HG03457 (cell line): ENCODE results near the gene DEGS2.

Experiments
- ATAC-seq: cut with Tn5 transposase; IDR thresholded peaks from one replicate; pipeline ENCODE4 v1.9.1; 2021; ENCODE audit warnings: moderate number of reproducible peaks; ENCODE audit not compliant: unreplicated experiment

Gene DEGS2

DNA sequence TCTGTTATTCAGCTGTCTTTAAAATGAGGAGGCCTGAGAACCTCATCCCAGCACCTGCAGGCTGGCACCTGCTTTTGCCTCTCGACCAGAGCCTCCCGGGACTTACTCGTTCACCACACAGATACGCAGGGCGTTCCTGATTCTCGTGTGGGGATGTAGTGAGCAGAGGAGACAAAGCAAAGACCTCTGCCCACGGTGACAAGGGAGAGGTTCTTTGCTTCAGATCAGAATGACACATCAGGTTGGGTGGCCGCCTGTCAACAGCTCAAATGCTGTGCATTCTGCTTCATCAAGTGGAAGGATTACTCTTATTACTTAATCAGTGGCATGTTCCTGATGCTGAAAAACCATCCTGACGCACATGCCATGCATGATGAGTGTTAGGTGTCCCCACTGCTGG lies 24.4 kb downstream of the DEGS2 start:
- ATAC-seq = no peak

DNA sequence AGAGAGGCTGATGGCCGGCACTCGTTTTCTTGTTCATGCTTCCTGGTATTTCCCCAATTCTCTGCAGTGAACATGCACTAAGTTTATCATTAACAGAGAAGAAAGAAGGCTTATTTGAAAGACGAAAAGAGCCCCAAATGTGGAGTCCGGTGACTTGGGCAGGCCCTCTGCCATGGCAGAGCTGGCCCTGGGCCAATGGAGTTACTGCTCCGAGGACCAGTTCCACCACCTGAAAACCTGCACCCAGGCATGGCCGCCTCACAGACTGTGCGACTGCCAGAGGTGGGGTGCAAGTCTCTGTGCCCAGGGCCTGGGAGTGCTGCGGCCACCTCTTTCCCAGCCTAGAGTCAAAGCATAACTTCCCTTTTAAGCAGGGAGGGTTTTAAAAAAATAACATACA lies 24.9 kb downstream of the DEGS2 start:
- no peak for ATAC-seq

DNA sequence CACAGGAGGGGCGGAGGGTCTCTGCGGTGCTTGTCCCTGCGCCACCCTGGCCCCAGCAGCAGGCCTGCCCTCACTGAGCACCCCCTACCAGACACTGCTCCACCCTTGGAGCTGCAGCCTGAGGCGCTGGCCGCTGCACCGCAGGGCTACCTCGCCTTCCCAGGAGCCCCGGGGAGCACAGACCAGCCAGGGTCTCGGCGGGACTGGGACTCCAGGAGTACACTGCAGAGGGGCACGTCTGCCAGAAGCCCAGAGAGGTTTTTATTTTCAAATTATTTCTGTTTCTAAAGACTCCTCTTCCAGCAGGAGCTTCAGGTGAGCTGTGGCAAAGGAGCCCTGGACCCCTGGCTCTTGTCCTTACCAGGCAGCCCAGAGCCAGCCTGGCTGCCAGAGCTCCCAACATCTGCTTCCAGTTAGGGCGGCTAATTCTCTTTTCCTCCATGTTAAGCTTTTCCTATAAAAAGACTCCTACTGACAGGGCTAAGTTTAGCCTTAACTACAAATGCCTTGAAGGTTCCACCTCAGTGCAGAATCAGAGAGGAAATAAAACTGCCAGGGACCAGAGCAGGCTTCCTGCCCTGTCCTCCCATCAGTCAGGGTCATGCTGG lies 26.4 kb downstream of the DEGS2 start:
- no peak for ATAC-seq

DNA sequence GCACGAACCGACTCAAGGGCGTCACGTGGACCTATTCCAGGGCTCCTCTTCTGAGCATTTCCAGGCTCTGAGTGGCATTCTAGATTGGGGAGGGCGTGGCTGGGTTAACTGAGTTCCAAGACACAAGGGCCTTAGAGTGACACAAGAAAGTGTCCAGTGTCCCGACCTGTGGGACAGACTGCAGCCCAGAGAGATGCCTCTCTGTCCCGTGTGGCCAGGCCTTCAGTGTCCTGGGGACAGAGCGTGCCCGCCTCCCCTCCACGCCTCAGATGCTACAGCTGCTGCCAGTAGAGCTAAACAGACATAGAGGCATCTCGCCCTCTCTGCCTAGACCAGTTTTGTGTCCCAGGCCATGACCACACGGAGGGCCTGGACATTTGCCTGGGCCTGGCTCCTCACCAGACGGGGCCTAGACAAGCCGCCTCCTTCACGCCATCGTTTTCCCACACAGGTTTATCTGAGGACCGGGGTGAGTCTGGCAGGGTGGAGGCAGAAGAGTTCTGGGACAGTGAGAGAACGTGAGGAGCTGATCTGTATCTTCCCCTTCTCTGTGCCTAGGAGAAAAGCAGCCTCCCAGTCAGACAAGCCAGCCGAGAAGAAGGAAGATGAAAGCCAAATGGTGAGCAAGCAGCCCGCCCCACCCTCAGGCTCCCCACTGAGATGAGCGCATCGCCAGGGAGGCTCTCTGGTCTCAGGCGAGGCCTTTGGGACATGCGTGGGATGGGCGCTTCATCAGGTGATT lies 27.1 kb downstream of the DEGS2 start:
- ATAC-seq = no peak

DNA sequence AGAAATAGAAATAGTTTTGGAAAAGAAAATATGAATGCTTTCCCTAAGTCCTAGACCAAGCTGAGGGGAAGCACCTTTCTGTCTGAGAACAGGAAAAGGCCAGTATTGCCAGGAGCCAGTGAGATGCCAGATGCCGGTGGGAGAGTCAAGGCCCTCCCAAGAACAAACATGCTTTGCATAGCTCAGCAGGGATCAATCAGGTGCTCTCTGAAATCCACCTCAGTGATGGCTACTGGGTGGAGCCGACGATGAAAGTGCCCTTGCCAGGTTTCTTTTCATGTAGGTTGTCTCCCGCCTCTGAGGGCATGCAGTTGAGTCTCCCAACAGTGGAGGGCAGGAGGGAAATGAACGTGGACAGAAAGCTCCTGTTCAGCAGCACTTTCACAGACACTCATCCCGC lies 28.3 kb downstream of the DEGS2 start:
- ATAC-seq = no peak

DNA sequence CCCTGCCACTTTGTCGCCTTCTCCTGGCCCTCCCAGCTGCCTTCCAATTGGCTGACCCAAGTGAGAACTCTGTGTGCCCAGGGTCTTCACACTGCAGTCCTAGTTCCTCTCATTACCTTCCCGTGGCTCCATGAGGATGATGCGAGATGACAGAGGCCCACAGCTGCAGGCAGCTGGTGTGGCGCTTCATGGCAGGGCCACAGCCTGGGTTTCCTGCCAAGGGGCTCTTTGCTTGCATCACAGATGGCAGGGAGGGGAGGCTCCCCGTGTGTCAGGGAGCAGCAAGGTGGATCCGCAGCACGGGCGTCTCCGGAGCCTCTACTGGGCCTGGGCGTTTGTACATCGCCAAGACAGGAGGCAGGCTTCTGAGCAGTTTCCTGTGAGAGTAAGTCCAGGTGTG lies 28.9 kb downstream of the DEGS2 start:
- no peak for ATAC-seq

DNA sequence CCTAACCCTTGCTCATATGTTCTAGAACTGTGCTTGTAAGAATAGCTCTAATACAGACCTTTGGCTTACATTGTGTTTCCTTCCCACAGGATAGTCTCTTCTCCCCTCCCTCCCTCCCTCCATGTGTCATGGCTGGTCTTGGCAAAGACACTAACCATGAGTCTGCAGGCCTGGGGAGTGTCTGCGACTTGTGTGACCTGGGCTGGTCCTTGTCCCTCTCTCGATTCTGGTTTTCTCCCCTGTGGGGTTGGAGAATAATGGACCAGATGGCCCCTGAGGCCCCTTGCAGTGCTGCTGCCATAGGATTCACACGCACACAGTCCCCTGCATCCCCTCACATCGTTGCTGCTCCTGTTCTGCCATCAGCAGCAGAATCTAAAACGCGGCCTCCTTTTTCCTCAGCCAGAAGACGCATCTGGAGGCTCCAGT lies 30.3 kb downstream of the DEGS2 start:
- no peak for ATAC-seq

DNA sequence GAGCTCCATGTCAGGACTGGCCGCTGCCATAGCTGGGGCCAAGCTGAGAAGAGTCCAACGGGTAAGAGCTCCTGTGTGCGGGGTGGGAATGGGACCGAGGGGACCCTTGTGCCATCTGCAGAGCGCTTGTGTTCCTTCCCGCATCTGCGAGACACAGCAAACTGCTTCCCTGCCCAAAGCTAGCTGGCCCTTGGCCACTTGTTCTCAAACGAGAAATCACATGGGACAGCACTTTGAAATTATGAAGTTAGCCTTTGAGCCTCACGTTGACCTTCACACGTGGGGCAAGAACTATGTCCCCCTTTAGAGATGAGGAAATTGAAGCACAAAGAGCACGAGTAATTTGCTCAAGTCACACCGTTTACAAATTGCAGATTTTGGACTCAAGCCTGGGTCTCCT lies 30.8 kb downstream of the DEGS2 start:
- ATAC-seq = no peak

DNA sequence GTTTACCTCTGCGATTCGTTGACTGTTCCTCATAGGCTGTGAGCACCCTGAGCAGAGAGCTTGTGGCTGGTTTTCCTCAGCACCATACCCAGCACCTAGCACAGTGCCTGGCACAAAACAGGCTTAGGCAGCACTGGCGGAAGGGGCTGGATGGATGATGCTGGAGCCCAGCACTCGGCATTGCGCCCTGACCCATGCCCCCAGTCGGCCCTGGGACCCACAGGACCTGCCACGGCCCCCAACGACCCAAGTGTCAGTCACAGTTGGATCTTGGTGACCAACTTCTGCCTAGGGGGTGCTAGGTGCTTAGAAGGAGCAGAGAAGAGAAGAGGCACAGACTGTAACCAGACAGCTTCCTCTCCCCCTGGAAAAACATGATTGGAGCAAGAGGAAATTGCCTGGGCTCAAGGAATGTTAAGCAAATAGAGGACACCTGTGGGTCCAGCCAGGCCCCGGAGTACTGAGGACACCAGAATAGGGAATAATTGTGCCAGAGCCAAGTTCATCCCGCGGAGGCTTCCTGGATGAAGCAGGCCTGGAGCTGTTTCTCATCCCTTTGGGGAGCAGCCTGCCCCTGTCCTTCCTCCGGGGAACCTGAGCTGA lies 31.5 kb downstream of the DEGS2 start:
- ATAC-seq = no peak

DNA sequence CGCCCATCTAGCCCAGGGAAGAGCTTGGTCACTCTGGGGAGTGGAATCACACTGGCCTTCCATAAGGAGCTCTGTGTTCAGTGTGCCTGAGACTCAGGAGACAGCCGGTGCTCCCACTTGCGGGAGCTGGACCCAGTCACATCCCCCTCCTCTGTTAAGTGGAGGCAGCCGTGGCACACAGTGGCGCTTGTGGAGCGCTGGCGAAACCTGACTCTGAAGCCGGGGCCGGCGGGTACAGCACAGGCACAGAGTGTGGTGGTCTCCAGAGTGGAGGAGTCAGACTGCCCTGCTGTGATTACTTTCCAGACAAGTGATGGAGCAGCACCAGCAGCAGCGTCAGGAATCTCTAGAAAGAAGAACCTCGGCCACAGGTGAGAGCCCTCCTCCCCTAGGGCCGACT lies 33.0 kb downstream of the DEGS2 start:
- no peak for ATAC-seq

DNA sequence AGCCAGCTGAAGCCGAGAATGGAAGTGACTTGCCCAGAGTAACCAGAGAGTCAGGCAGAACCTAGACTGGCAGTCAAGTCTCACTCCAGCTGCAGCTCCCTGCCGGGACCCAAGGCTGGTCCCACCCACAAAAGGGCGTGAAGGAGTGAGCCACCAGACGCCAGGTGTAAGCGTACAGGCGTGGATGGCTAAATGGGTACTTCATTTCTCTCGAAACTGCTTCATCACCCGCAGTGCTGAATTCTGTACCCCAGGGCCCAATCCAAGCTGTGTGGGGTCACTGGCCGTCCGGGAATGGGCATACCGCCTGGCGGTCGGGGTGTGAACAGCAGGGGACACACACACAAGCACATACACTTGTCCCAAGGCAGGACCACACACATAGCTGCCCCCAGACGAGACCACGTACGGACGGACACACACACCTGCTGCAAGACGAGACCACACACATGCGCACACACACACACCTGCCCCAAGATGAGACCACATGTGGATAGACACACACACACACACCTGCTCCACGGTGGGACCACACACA lies 34.8 kb downstream of the DEGS2 start:
- ATAC-seq = no peak

DNA sequence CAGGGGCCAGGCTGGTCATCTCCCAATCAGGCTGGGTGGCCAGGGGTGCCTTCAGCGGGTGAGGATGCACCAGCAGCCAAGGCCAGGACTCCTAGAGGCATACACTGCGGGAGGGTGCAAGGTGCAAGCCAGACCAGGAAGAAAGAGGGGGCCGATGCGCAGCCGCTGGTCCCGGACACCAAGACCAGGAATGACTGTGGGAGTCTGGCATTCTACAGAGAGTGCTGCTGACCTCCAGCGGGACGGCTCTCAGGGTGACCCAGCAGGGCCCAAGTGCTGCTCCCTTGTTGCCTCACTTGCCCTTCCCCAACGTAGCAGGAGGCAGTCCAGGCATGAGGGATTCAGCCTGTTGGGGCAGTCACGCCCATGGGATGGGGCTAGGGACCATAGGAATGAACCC lies 35.8 kb downstream of the DEGS2 start:
- ATAC-seq = no peak

DNA sequence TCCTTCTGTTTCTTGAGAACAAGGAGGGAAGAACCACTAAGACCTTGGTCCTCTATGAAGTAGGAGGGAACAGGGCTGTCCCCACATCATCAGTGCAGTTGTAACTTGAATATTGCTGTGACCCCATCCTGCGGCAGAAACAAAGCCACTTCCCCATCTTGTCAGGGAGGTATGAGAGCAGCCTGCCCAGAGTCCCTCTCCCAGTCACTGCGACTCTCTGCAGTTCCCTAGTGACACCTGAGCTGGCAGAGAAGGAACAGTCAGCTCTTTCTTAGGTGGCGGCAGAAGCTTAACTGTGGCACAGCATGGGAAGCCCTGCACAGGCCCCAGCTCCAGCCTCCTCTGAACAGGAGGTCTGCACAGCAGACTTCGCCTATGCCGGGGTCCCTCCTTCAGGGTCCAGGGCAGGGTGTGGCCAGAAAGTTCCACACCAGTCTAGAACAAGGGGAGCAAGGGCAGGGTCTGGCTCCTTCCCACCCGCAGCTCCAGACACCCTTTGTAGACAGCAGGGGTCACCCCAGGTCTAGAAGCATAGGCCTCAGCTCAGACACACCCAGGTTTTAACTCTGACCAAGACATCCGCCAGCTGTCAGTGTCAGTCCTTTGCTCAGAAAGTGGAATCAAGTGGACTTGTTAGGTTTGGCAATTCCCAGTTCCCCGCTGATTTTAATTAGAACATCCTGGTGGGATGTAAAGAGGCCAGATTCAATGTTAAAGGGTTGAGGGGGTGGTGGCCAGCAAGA lies 36.8 kb downstream of the DEGS2 start:
- no peak for ATAC-seq

DNA sequence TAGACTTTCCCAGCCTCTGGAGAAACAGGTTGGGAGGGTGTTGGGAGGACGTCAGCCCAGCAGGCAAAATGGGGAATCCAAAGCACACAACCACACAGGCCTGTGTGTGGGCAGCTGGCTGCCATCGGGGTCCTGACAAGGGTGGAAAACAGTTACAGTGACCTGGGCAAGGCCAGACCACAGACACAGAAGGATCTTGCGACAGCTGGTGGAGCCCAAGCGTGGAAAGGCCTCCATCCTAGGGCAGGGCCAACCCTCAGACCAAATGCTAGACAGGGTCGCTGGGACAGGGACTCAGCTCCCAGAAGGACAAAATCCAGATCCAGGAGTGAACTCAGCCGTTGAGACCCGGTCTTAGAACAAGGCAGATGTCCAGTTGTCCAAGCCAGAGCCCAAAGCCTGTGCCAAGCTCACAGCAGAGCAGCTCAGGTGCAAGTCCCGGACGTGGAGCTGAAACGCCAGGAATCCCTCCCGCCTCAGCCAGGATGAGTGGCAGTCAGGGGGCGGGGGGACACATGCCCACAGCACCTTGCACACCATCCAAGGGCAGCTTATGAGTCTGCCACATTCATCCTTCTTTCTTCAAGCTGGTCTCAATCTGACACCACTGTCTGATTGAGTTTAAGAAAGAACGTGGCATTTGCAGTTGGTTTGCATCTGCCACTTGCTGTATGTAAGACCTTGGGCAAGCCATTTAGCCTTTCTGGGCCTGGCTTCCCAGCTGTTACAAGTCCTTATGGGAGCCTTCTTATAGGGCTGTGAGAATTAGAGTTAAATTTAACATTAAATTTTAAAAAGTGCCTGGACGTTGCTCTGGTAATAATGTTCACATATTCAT lies 37.6 kb downstream of the DEGS2 start:
- ATAC-seq = no peak

DNA sequence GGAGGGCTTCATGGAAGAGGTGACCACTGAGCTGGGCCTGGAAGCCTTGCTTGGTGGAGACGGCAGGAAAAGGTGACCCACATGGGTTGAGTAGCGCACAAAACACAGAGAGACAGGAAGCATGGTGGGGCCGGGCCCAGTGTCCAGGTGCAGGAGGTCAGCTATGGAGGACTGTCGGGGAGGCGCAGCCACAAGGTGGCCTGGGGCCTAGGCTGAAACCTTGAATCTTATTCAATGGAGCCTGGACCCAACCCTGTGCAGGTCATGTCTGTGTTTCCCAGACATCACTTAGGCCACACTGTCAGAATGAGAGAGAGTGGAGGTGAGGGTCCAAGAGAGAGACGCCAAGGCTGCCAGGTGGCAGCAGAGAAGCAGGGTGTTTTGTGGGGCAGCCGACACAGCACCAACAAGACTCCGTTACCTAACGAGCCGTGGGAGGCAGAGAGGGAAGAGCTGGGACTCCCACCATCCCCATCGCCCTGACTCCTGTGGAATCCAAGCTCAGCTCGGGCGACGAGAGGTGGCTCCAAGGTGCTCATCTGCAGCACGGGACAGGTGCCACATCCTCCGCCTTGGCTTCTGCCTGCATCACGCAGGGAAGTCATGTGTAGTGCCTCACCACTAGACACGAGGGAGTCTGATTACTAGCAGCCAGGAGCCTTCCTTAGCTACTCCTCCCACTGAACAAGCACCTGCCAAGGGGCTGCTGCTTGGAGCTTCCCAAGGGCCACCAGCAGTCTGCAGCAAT lies 38.7 kb downstream of the DEGS2 start:
- ATAC-seq = no peak

DNA sequence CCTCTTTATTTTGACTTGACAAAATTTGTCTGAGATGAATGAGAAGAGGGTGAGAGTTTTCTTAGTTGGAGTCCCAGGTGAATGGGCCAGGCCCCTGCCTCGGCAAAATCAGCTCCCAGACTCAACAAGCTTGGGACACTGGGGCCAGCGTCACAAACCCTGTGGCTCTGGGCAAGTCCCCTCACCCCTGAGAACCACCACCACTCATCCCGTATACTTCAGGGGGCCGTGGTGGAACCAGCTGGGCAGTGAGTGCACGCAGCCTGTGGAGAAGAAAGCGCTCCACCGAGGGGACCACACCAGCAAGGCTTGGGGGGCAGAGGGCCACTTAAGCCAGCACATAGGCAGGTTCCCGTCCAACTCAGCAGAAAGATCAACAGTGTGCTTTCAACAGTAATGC lies 40.2 kb downstream of the DEGS2 start:
- ATAC-seq = no peak

DNA sequence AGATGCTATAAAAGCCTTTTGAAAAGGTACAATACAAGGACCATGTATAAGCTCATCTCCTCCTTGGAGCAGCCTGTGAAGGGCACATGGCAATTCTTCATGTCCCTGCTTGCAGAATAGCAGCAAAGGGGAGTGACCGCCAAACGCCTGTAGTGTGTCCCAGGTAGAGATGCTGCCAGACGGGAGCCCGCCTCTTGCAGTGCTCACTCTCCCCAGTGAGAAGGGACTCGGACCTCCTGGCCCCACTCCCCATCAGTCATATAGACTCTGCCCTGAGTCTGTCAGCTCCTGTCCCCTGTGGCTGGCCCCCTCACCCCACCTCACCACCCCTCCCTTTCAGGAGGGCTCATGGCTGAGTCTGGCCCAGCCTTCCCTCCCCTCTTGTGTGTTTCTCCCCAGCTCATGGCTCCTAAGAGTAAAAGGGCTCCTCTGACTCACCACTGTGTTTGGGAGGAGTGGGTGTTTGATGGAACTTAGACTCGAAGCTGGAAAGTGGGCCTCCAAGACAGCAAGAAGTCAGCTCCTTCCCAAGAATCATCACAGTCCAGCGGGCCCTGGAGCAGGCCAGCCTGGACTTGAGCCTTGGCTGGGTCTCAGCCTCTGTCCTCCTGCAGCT lies 40.9 kb downstream of the DEGS2 start:
- no peak for ATAC-seq

DNA sequence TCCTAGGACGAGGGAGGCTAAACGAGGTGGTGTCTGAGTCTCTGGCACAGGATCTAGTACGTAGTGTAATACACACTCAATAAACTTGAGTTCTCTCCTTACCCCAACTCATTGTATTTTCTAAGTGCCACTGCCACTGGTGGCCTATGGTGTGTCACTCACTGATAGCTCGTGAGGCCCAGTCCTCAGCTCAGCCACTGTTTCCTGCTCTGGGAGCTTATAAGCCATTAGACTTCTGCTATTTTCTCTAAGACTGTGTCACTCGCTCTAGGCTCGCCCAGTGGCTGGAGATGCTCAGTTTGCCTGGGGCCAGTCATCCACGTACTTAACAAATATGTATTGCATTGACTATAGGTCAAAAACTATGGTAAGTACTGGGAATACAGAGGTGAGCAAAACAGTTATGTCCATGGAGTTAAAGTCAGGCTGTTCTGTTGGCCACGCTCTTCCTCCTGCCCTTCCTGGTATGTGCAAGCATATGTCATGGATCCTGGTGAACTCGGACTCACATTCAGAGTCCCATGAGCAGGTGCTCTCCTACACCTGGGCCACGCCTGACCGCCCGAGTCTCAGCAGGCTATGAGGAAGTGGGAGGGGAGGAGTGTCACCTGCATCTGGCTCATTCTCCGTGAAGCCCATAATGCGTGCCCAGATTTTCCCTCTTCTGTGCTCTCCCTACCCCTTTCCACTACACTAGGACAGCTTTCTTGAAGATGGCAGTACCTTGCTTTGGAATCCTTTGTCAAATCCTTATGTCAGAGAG lies 41.6 kb downstream of the DEGS2 start:
- no peak for ATAC-seq

DNA sequence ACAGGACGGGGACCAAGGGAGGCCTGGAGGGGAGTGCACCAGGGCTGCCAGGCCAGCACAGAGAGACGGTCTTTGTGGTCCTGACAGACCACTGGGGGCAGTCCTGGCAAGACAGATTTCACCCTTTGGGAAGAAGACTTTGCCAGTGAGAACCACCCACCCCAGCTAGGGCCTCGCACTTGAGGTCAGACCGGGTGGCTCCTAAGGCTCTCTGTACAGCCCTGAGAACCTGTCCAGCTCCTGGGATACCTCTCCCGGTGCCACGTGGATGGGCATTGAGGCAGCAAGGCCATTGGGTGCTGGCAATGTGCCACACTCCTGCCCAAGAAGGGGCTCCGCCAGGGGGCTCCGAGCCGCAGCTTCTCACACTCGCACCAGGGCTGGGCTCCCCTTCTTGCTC lies 42.4 kb downstream of the DEGS2 start:
- ATAC-seq = no peak
